ENCODE results near the gene NEK10.

NEK10 gene

DNA sequence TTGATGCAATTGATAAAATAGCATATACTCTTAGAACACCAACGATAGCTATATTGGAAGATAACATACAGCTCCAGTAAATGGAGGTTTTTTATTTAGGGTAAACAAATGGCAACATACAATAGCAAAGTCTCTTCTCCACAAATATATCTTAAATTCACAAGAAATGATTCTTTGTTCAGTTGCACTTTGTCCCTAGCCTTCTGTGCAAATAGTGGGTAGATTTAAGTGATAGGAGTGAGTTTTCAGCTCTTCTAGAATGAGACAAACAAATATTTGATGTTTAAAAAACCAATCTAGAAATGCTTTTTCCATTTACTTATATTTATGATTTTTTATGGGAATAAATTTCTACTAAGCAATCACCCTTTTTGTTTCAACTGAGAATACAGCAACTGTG, 253.8 kb downstream of the NEK10 start:
- TF ChIP-seq, protein P1, sequence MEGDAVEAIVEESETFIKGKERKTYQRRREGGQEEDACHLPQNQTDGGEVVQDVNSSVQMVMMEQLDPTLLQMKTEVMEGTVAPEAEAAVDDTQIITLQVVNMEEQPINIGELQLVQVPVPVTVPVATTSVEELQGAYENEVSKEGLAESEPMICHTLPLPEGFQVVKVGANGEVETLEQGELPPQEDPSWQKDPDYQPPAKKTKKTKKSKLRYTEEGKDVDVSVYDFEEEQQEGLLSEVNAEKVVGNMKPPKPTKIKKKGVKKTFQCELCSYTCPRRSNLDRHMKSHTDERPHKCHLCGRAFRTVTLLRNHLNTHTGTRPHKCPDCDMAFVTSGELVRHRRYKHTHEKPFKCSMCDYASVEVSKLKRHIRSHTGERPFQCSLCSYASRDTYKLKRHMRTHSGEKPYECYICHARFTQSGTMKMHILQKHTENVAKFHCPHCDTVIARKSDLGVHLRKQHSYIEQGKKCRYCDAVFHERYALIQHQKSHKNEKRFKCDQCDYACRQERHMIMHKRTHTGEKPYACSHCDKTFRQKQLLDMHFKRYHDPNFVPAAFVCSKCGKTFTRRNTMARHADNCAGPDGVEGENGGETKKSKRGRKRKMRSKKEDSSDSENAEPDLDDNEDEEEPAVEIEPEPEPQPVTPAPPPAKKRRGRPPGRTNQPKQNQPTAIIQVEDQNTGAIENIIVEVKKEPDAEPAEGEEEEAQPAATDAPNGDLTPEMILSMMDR (conservative IDR thresholded peaks at IDR 0.05; ENCODE audit: low read depth, low read length) = no peak
- DNase-seq (ENCODE audit: low read depth) = no peak
- no peak overlapping the region for H3K4me3 ChIP-seq (ENCODE audit: low read length)

DNA sequence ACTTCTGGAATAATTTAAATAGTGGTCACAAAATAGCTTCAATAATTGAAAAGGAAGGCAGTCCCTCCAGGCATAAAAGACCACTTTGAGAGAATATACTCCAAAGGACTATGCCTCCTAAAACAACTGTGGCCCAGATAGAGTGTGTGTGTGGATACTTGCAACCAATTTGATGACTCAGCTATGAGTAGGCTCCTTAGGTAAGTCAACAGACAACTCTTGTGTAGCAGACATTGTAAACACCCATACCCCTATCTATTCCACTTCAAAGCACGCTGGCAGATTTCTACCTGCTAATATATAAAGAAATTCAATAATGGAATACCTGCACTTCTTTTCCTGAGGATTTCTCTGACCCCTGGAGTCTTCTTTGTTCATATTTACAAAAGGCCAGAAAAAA, 254.5 kb downstream of the NEK10 start:
- no peak overlapping the region for H3K4me3 ChIP-seq (ENCODE audit: low read length)
- TF ChIP-seq, protein P1 (conservative IDR thresholded peaks at IDR 0.05; ENCODE audit: low read depth, low read length) = no peak
- no peak for DNase-seq (ENCODE audit: low read depth)

- TF ChIP-seq, protein P1 (conservative IDR thresholded peaks at IDR 0.05; ENCODE audit: low read depth, low read length) = no peak
- H3K4me3 ChIP-seq (ENCODE audit: low read length) = no peak overlapping the region
- no peak for DNase-seq (ENCODE audit: low read depth)
These were observed 255.1 kb downstream of the NEK10 start for GRCh38 chr3:27114129-27114528.

DNA sequence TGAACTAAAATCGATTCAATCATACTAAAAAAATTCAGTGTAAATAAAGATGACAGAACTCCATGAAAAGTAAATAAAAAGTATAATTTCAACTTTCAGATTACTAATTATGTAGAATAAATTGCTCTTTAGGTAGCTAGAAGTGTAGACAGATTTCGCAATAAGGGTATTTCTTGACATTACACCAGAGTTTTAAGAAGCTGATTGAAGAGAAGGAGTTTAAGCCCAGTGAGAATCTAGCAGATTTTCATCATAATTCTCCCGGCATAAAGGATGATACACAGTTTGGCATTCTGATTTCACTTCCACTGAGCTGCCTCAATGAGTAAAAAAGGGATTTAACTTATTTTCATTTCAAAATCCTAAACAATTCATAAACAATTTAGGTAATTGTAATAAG, 259.2 kb downstream of the NEK10 start:
- TF ChIP-seq, protein P1 (conservative IDR thresholded peaks at IDR 0.05; ENCODE audit: low read depth, low read length) = no peak
- no peak overlapping the region for H3K4me3 ChIP-seq (ENCODE audit: low read length)
- no peak for DNase-seq (ENCODE audit: low read depth)

- TF ChIP-seq, protein P1 (conservative IDR thresholded peaks at IDR 0.05; ENCODE audit: low read depth, low read length) = no peak
- DNase-seq (ENCODE audit: low read depth) = no peak
- H3K4me3 ChIP-seq (ENCODE audit: low read length) = no peak overlapping the region
These were observed 260.9 kb downstream of the NEK10 start for GRCh38 chr3:27108322-27108721.

DNA sequence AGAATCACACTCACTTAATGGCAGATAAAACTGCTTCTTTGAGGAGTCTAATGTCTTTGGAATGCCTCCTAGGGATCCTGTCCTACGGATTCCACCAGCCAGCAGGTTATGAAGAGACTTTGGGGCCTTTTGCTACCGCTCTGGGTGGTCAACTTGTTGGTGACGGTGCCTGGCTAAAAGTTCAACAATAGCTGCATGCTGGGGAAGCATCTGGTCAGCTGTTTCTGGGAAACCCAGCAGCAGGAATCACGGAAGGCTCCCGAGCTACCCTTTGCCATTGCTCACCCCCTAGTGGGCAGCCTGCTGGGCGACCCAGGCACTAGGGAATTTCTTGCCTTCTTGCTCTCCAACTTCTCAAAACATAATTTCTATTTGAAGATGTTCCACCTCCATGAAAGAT, 263.3 kb downstream of the NEK10 start:
- no peak overlapping the region for H3K4me3 ChIP-seq (ENCODE audit: low read length)
- no peak for DNase-seq (ENCODE audit: low read depth)
- TF ChIP-seq, protein P1 (conservative IDR thresholded peaks at IDR 0.05; ENCODE audit: low read depth, low read length) = peak; percentile 47

DNA sequence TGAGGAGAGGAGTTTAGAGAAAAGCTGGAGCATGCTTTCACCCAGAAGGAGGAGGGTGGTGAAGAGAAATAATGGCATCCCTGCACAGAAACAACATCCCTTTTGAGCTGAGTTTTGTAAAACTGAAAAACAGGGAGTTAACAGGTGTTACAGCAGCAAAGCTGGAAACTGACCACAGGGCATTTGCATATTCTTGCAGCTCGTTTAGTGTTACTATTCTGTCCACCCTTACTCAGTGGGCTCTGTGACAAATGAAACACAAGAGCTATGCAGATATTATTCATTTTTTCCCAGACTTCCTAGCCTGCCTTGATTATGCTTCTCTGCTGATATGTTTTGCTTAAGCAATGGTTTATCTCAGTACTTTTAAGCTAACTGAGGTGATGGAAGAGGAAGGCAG, 272.0 kb downstream of the NEK10 start:
- TF ChIP-seq, protein P1 (conservative IDR thresholded peaks at IDR 0.05; ENCODE audit: low read depth, low read length) = no peak
- no peak overlapping the region for H3K4me3 ChIP-seq (ENCODE audit: low read length)
- DNase-seq (ENCODE audit: low read depth) = no peak

Data from retinal pigment epithelial cell (primary cell).